ENCODE results near the gene RPL28.

RPL28 gene

DNA sequence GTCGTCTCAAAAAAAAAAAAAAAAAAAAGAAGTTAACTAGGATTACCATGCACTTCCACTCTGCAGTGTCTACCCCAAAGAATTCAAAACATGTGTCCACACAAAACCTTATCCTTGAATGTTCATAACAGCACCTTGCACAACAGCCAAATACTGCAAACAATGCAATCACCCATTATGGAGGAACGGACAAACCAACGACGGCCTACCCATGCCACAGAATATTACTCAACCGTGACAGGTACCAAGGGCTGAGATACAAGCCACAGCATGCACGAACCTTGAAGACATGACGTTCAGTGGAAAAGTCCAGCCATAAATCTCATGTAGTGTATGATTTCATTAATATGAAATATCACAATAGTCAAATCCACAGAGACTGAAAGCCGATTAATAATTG is 60.3 kb downstream of the RPL28 start:
- ChIA-PET POLR2A (no interaction called here), CTCF (interaction anchor here (0.6 to 2.0 kb wide), 3 partner anchors 7 to 107 kb away, joined by 3 to 6 read pairs (median 3); no protein-coding TSS in a partner anchor)
- 0 out of 2 replicates have a peak, but pooled peaks cover 3% of the 10 kb centered on the region for H3K4me1 ChIP-seq (ENCODE audit: control insufficient read depth, insufficient read depth, low read length)
- H3K4me3 ChIP-seq (ENCODE audit: low read depth, low read length), result no peak overlapping the region
- no peak overlapping the region for H3K27ac ChIP-seq (ENCODE audit: extremely low read depth, low read depth, low read length)
- TF ChIP-seq ZBTB21 (tag by site-specific recombination; IDR thresholded peaks at IDR 0.05) (no peak), ZNF140 (tag by site-specific recombination; IDR thresholded peaks at IDR 0.05) (no peak), KLF1 (tag by site-specific recombination; IDR thresholded peaks at IDR 0.05) (no peak), ZNF366 (tag by site-specific recombination; conservative IDR thresholded peaks at IDR 0.05) (no peak)
- TF ChIP-seq, protein P1, sequence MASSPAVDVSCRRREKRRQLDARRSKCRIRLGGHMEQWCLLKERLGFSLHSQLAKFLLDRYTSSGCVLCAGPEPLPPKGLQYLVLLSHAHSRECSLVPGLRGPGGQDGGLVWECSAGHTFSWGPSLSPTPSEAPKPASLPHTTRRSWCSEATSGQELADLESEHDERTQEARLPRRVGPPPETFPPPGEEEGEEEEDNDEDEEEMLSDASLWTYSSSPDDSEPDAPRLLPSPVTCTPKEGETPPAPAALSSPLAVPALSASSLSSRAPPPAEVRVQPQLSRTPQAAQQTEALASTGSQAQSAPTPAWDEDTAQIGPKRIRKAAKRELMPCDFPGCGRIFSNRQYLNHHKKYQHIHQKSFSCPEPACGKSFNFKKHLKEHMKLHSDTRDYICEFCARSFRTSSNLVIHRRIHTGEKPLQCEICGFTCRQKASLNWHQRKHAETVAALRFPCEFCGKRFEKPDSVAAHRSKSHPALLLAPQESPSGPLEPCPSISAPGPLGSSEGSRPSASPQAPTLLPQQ (tag by site-specific recombination; IDR thresholded peaks at IDR 0.05), result no peak
- H3K9me3 ChIP-seq (ENCODE audit: control insufficient read depth, insufficient read depth, low read depth, low read length), result no peaks in the 10 kb centered on the region
- H3K36me3 ChIP-seq (ENCODE audit: control insufficient read depth in 2 of 2, insufficient read depth in 1 of 2, low read length in 2 of 2), result no peaks in the 10 kb centered on the region

DNA sequence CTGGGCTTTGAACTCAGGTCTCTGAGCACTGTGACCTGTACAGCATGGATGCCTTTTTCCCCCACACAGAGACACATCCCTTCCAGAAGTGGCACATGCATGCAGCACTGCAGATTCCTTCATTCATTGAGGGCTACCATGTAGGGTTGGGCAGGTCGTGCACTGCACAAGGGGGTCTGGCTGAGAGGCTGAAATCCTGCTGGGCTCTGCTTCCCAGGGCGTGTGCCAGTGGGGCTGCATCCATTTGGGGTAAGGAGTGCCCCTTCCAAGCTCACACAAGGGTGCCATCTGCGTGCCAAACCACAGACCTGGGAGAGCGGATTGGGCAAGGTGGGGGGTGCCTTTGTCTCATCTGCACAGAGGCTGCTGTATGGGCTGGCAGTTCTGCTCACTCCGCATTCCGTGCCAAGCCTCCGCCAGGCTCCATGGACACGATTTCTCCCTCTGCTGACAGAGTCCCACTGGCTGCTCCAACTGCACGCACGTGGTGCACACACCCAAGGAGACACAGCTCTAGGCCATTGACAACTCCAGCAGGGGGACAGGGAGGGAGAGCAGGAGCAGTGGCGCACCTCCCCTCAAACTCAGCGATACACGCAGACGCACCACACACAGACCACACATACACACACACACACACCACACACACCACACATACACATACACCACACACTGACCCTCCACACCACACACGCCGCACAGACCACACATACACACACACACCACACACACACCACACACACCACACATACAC is 61.9 kb downstream of the RPL28 start:
- H3K9me3 ChIP-seq (ENCODE audit: control insufficient read depth, insufficient read depth, low read depth, low read length), result no peaks in the 10 kb centered on the region
- POLR2A ChIA-PET, result interaction anchor here (1.0 kb wide), 1 partner anchor 14 kb away, joined by 4 read pairs; no protein-coding TSS in a partner anchor
- no peak overlapping the region for H3K4me3 ChIP-seq (ENCODE audit: low read depth, low read length)
- no peak overlapping the region for H3K27ac ChIP-seq (ENCODE audit: extremely low read depth, low read depth, low read length)
- CTCF ChIA-PET, result interaction anchor here (0.5 to 1.2 kb wide), 2 partner anchors 28 to 307 kb away, joined by 3 read pairs; no protein-coding TSS in a partner anchor
- H3K36me3 ChIP-seq (ENCODE audit: control insufficient read depth in 2 of 2, insufficient read depth in 1 of 2, low read length in 2 of 2), result no peaks in the 10 kb centered on the region
- no peaks in the 10 kb centered on the region for H3K4me1 ChIP-seq (ENCODE audit: control insufficient read depth, insufficient read depth, low read length)
- TF ChIP-seq IKZF3 (tag by site-specific recombination; IDR thresholded peaks at IDR 0.05) (peak; percentile 91), KLF8 (tag by site-specific recombination; IDR thresholded peaks at IDR 0.05) (peak; percentile 62; the same call in 1 of the 2 replicates), GLI4 (tag by site-specific recombination; IDR thresholded peaks at IDR 0.05) (peak; percentile 21; the same call in 1 of the 2 replicates), ZNF560 (tag by site-specific recombination; IDR thresholded peaks at IDR 0.05; ENCODE audit: borderline replicate concordance) (no peak), KLF1 (tag by site-specific recombination; IDR thresholded peaks at IDR 0.05) (peak; percentile 68), ZNF248 (tag by site-specific recombination; IDR thresholded peaks at IDR 0.05) (no peak), ZNF335 (tag by site-specific recombination; conservative IDR thresholded peaks at IDR 0.05) (no peak; the same call in 1 of the 2 replicates), RBAK (tag by site-specific recombination; IDR thresholded peaks at IDR 0.05) (no peak), ZBTB8A (tag by site-specific recombination; IDR thresholded peaks at IDR 0.05) (peak; percentile 65), ZNF561 (tag by site-specific recombination; IDR thresholded peaks at IDR 0.05; ENCODE audit: borderline replicate concordance) (no peak), PRDM1 (tag by site-specific recombination; IDR thresholded peaks at IDR 0.05) (no peak), ZBTB20 (tag by site-specific recombination; IDR thresholded peaks at IDR 0.05) (no peak; the same call in 1 of the 2 replicates), ZNF341 (tag by site-specific recombination; IDR thresholded peaks at IDR 0.05; ENCODE audit: low read depth) (peak; percentile 87), ZNF768 (tag by site-specific recombination; IDR thresholded peaks at IDR 0.05) (0 out of 2 replicates have a peak, but pooled peaks have one; percentile 34), ZXDB (tag by site-specific recombination; IDR thresholded peaks at IDR 0.05) (0 out of 2 replicates have a peak, but pooled peaks have one; percentile 13), ZNF785 (tag by site-specific recombination; IDR thresholded peaks at IDR 0.05) (peak; percentile 23; the same call in 1 of the 2 replicates), ZNF514 (tag by site-specific recombination; IDR thresholded peaks at IDR 0.05) (no peak), ZNF629 (tag by site-specific recombination; IDR thresholded peaks at IDR 0.05) (0 out of 2 replicates have a peak, but pooled peaks have one; percentile 33)
- TF ChIP-seq, protein P2, sequence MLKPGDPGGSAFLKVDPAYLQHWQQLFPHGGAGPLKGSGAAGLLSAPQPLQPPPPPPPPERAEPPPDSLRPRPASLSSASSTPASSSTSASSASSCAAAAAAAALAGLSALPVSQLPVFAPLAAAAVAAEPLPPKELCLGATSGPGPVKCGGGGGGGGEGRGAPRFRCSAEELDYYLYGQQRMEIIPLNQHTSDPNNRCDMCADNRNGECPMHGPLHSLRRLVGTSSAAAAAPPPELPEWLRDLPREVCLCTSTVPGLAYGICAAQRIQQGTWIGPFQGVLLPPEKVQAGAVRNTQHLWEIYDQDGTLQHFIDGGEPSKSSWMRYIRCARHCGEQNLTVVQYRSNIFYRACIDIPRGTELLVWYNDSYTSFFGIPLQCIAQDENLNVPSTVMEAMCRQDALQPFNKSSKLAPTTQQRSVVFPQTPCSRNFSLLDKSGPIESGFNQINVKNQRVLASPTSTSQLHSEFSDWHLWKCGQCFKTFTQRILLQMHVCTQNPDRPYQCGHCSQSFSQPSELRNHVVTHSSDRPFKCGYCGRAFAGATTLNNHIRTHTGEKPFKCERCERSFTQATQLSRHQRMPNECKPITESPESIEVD (tag by site-specific recombination; IDR thresholded peaks at IDR 0.05), result no peak
- TF ChIP-seq, protein P3, sequence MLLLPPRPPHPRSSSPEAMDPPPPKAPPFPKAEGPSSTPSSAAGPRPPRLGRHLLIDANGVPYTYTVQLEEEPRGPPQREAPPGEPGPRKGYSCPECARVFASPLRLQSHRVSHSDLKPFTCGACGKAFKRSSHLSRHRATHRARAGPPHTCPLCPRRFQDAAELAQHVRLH (tag by site-specific recombination; IDR thresholded peaks at IDR 0.05), result peak; percentile 34; the same call in 1 of the 2 replicates
- TF ChIP-seq, protein P4, sequence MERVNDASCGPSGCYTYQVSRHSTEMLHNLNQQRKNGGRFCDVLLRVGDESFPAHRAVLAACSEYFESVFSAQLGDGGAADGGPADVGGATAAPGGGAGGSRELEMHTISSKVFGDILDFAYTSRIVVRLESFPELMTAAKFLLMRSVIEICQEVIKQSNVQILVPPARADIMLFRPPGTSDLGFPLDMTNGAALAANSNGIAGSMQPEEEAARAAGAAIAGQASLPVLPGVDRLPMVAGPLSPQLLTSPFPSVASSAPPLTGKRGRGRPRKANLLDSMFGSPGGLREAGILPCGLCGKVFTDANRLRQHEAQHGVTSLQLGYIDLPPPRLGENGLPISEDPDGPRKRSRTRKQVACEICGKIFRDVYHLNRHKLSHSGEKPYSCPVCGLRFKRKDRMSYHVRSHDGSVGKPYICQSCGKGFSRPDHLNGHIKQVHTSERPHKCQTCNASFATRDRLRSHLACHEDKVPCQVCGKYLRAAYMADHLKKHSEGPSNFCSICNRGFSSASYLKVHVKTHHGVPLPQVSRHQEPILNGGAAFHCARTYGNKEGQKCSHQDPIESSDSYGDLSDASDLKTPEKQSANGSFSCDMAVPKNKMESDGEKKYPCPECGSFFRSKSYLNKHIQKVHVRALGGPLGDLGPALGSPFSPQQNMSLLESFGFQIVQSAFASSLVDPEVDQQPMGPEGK (tag by site-specific recombination; IDR thresholded peaks at IDR 0.05), result peak; percentile 75
- TF ChIP-seq, protein P5, sequence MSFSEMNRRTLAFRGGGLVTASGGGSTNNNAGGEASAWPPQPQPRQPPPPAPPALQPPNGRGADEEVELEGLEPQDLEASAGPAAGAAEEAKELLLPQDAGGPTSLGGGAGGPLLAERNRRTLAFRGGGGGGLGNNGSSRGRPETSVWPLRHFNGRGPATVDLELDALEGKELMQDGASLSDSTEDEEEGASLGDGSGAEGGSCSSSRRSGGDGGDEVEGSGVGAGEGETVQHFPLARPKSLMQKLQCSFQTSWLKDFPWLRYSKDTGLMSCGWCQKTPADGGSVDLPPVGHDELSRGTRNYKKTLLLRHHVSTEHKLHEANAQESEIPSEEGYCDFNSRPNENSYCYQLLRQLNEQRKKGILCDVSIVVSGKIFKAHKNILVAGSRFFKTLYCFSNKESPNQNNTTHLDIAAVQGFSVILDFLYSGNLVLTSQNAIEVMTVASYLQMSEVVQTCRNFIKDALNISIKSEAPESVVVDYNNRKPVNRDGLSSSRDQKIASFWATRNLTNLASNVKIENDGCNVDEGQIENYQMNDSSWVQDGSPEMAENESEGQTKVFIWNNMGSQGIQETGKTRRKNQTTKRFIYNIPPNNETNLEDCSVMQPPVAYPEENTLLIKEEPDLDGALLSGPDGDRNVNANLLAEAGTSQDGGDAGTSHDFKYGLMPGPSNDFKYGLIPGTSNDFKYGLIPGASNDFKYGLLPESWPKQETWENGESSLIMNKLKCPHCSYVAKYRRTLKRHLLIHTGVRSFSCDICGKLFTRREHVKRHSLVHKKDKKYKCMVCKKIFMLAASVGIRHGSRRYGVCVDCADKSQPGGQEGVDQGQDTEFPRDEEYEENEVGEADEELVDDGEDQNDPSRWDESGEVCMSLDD (tag by site-specific recombination; IDR thresholded peaks at IDR 0.05), result peak; percentile 68; the same call in 1 of the 2 replicates
